H1 (cell line): ENCODE data around the gene ZNF511. TPM values are rescaled to one million over a fixed set of nuclear protein-coding genes. Genes with fewer than 3 reads are reported as not detected.

Experiments used
- CBX5 ChIP-seq: fragments of 300-800, 300-1000 bp; sonication (generic); IDR thresholded peaks from 2 replicates; pipeline ENCODE4 v1.7.1; 2016; ENCODE audit warnings: antibody characterized with exemption, low read length, low read depth
- EZH2 ChIP-seq: fragments of 200-600 bp; sonication (generic); IDR thresholded peaks from 2 replicates; pipeline ENCODE4 v1.7.1; 2012; ENCODE audit warnings: low read depth, mild to moderate bottlenecking, moderate library complexity, low read length, inconsistent platforms; ENCODE audit not compliant: severe bottlenecking
- GABPA ChIP-seq: IDR thresholded peaks from 2 replicates; pipeline ENCODE4 v1.6.1; 2011; ENCODE audit warnings: mild to moderate bottlenecking, low read length, moderate library complexity, borderline replicate concordance; ENCODE audit not compliant: insufficient read depth
- GTF2F1 ChIP-seq: IDR thresholded peaks from 2 replicates; pipeline ENCODE4 v1.6.1; 2012; ENCODE audit warnings: low read depth, low read length, improper control_type of control experiment, borderline replicate concordance
- MAFK ChIP-seq: IDR thresholded peaks from 2 replicates; pipeline ENCODE4 v1.6.1; 2012; ENCODE audit warnings: low read depth, mild to moderate bottlenecking, improper control_type of control experiment, low read length
- NRF1 ChIP-seq: IDR thresholded peaks from 2 replicates; pipeline ENCODE4 v1.6.1; 2011; ENCODE audit warnings: mild to moderate bottlenecking, low read depth, low read length, improper control_type of control experiment
- RBBP5 ChIP-seq: IDR thresholded peaks from 2 replicates; pipeline ENCODE4 v1.7.1; 2012; ENCODE audit warnings: low read depth, mild to moderate bottlenecking, inconsistent platforms, low read length, moderate library complexity, borderline replicate concordance
- RXRA ChIP-seq: IDR thresholded peaks from 2 replicates; pipeline ENCODE4 v1.6.1; 2011; ENCODE audit warnings: low read depth, mild to moderate bottlenecking, low read length, moderate library complexity; ENCODE audit not compliant: insufficient read depth
- SAP30 ChIP-seq: fragments of 300-600 bp; sonication (generic); IDR thresholded peaks from 2 replicates; pipeline ENCODE4 v1.7.1; 2012; ENCODE audit warnings: low read length, moderate library complexity, mild to moderate bottlenecking, inconsistent platforms; ENCODE audit not compliant: insufficient read depth, insufficient replicate concordance
- SIRT6 ChIP-seq: IDR thresholded peaks from one replicate; pipeline ENCODE4 v1.7.1; 2012; ENCODE audit warnings: low read length, inconsistent platforms
- SP1 ChIP-seq: IDR thresholded peaks from 2 replicates; pipeline ENCODE4 v1.6.1; 2011; ENCODE audit warnings: low read depth, low read length
- SP2 ChIP-seq: IDR thresholded peaks from 2 replicates; pipeline ENCODE4 v1.6.1; 2012; ENCODE audit warnings: mild to moderate bottlenecking, low read length, inconsistent platforms
- polyA plus RNA-seq, 7 experiments: library from polyadenylated mRNA; depleted of rRNA in 3 of 7; stranded (reverse) in 5 of 7; unstranded in 2 of 7; fragments of >200 nt in 5 of 7; fragments of 200-250 nt in 2 of 7; gene quantifications; 1 replicate in 5 of 7; 2 replicates in 1 of 7; 4 replicates in 1 of 7; pipeline versions ENCODE4 v1.2.1 to v1.2.3, GENCODE V29; 2011 to 2013; ENCODE audit warnings: missing spikeins in 2 of 7, mixed read lengths in 2 of 7
- total RNA-seq: library from RNA; stranded (reverse); fragmentation: NEBNext Ultra II Directional; extraction: Animal tissue kit (Norgen Biotek cat#: 25700); gene quantifications from 2 replicates; pipeline ENCODE4 v1.2.1, GENCODE V29; 2021

Gene ZNF511
- total and polyA plus RNA-seq, 2 of the 8 experiments (the other 6 are each of a cell fraction or from before 2014, with no cell fraction given): 55.4 to 71.7 TPM

- TF ChIP-seq GABPA: no peak
- TF ChIP-seq SP2: no peak
- TF ChIP-seq GTF2F1: no peak
- TF ChIP-seq RBBP5: no peak
- TF ChIP-seq SAP30: no peak
- no peak for TF ChIP-seq SP1
- TF ChIP-seq RXRA: no peak
- TF ChIP-seq NRF1: no peak
- TF ChIP-seq EZH2: no peak
- TF ChIP-seq CBX5: no peak
- TF ChIP-seq MAFK: no peak
- TF ChIP-seq SIRT6: no peak
Measured at GRCh38 chr10:133328358-133329343, 19.9 kb downstream of the ZNF511 start (continued).
